HEK293 (cell line): ENCODE results near the gene MIR17HG.

Experiments
- GLI4 ChIP-seq: fragments of 450-650 bp; formaldehyde crosslinking; IDR thresholded peaks from 2 replicates; pipeline ENCODE4 v1.5.1; 2016; ENCODE audit warnings: missing biosample characterization, missing genetic modification characterization
- KLF16 ChIP-seq: fragments of 450-650 bp; formaldehyde crosslinking; IDR thresholded peaks from 2 replicates; pipeline ENCODE4 v1.5.1; 2017; ENCODE audit warnings: missing biosample characterization, missing genetic modification characterization
- PRDM1 ChIP-seq: fragments of 450-650 bp; formaldehyde crosslinking; IDR thresholded peaks from 2 replicates; pipeline ENCODE4; 2016; ENCODE audit warnings: missing biosample characterization, missing genetic modification characterization
- SCRT2 ChIP-seq: fragments of 450-650 bp; formaldehyde crosslinking; IDR thresholded peaks from 2 replicates; pipeline ENCODE4 v1.5.1; 2016; ENCODE audit warnings: missing biosample characterization, missing genetic modification characterization
- SP7 ChIP-seq: fragments of 450-650 bp; formaldehyde crosslinking; IDR thresholded peaks from 2 replicates; pipeline ENCODE4 v1.5.1; 2016; ENCODE audit warnings: missing biosample characterization, missing genetic modification characterization
- ZBTB1 ChIP-seq: fragments of 450-650 bp; formaldehyde crosslinking; IDR thresholded peaks from 2 replicates; pipeline ENCODE4 v1.5.1; 2016; ENCODE audit warnings: missing biosample characterization, missing genetic modification characterization
- ZBTB21 ChIP-seq: fragments of 450-650 bp; formaldehyde crosslinking; IDR thresholded peaks from 2 replicates; pipeline ENCODE4 v1.5.1; 2017; ENCODE audit warnings: missing biosample characterization, missing genetic modification characterization
- ZNF10 ChIP-seq: fragments of 450-650 bp; formaldehyde crosslinking; IDR thresholded peaks from 2 replicates; pipeline ENCODE4 v1.5.1; 2017; ENCODE audit warnings: missing biosample characterization, missing genetic modification characterization
- ZNF121 ChIP-seq: fragments of 450-650 bp; formaldehyde crosslinking; IDR thresholded peaks from 2 replicates; pipeline ENCODE4 v1.5.1; 2016; ENCODE audit warnings: missing biosample characterization, missing genetic modification characterization
- ZNF132 ChIP-seq: fragments of 450-650 bp; formaldehyde crosslinking; IDR thresholded peaks from 2 replicates; pipeline ENCODE4 v1.5.1; 2017; ENCODE audit warnings: missing biosample characterization, missing genetic modification characterization, borderline replicate concordance
- ZNF184 ChIP-seq: fragments of 450-650 bp; IDR thresholded peaks from 2 replicates; pipeline ENCODE4 v1.5.1; 2018; ENCODE audit warnings: missing biosample characterization, mild to moderate bottlenecking, missing genetic modification characterization
- ZNF223 ChIP-seq: fragments of 450-650 bp; formaldehyde crosslinking; IDR thresholded peaks from 2 replicates; pipeline ENCODE4 v1.5.1; 2016; ENCODE audit warnings: missing biosample characterization, missing genetic modification characterization
- ZNF248 ChIP-seq: fragments of 450-650 bp; formaldehyde crosslinking; IDR thresholded peaks from 2 replicates; pipeline ENCODE4 v1.5.1; 2017; ENCODE audit warnings: missing biosample characterization, missing genetic modification characterization
- ZNF341 ChIP-seq: fragments of 450-650 bp; formaldehyde crosslinking; IDR thresholded peaks from 2 replicates; pipeline ENCODE4; 2016; ENCODE audit warnings: low read depth, missing biosample characterization, missing genetic modification characterization
- ZNF37A ChIP-seq: fragments of 450-650 bp; IDR thresholded peaks from 2 replicates; pipeline ENCODE4 v1.5.1; 2018; ENCODE audit warnings: missing biosample characterization, missing genetic modification characterization
- ZNF423 ChIP-seq: fragments of 450-650 bp; formaldehyde crosslinking; IDR thresholded peaks from 2 replicates; pipeline ENCODE4 v1.5.1; 2016; ENCODE audit warnings: missing biosample characterization, missing genetic modification characterization
- ZNF548 ChIP-seq: fragments of 450-650 bp; formaldehyde crosslinking; IDR thresholded peaks from 2 replicates; pipeline ENCODE4 v1.5.1; 2016; ENCODE audit warnings: missing biosample characterization, missing genetic modification characterization
- ZNF558 ChIP-seq: fragments of 450-650 bp; formaldehyde crosslinking; IDR thresholded peaks from 2 replicates; pipeline ENCODE4 v1.5.1; 2016; ENCODE audit warnings: missing biosample characterization, missing genetic modification characterization
- ZNF658 ChIP-seq: fragments of 450-650 bp; formaldehyde crosslinking; IDR thresholded peaks from 2 replicates; pipeline ENCODE4; 2016; ENCODE audit warnings: missing biosample characterization, missing genetic modification characterization
- ZNF670 ChIP-seq: fragments of 450-650 bp; formaldehyde crosslinking; IDR thresholded peaks from 2 replicates; pipeline ENCODE4 v1.5.1; 2016; ENCODE audit warnings: missing biosample characterization, missing genetic modification characterization, low read depth
- ZNF776 ChIP-seq: fragments of 450-650 bp; formaldehyde crosslinking; IDR thresholded peaks from 2 replicates; pipeline ENCODE4 v1.5.0; 2017; ENCODE audit warnings: missing biosample characterization, missing genetic modification characterization, borderline replicate concordance
- ZSCAN16 ChIP-seq: fragments of 450-650 bp; formaldehyde crosslinking; IDR thresholded peaks from 2 replicates; pipeline ENCODE4 v1.5.1; 2016; ENCODE audit warnings: missing biosample characterization, missing genetic modification characterization
- ZSCAN4 ChIP-seq: fragments of 450-650 bp; formaldehyde crosslinking; IDR thresholded peaks from 2 replicates; pipeline ENCODE4 v1.5.1; 2017; ENCODE audit warnings: missing biosample characterization, missing genetic modification characterization
- TF ChIP-seq, protein P1 (sequence below): fragments of 450-650 bp; formaldehyde crosslinking; IDR thresholded peaks from 2 replicates; pipeline ENCODE4 v1.5.1; 2016; ENCODE audit warnings: missing biosample characterization, missing genetic modification characterization
- TF ChIP-seq, protein P2 (sequence below): fragments of 450-650 bp; formaldehyde crosslinking; IDR thresholded peaks from 2 replicates; pipeline ENCODE4 v1.5.1; 2016; ENCODE audit warnings: missing biosample characterization, missing genetic modification characterization
- TF ChIP-seq, protein P3 (sequence below): IDR thresholded peaks from 2 replicates; pipeline ENCODE4 v1.6.1; 2011; ENCODE audit warnings: mild to moderate bottlenecking, low read depth, low read length, borderline replicate concordance
- TF ChIP-seq, protein P4 (sequence below): fragments of 450-650 bp; formaldehyde crosslinking; IDR thresholded peaks from 2 replicates; pipeline ENCODE4 v1.5.1; 2016; ENCODE audit warnings: missing biosample characterization, missing genetic modification characterization
- TF ChIP-seq, protein P5 (sequence below): fragments of 450-650 bp; IDR thresholded peaks from 2 replicates; pipeline ENCODE4 v1.5.1; 2018; ENCODE audit warnings: missing biosample characterization, mild to moderate bottlenecking, missing genetic modification characterization
- TF ChIP-seq, protein P6 (sequence below): fragments of 450-650 bp; formaldehyde crosslinking; IDR thresholded peaks from 2 replicates; pipeline ENCODE4 v1.5.1; 2016; ENCODE audit warnings: missing biosample characterization, missing genetic modification characterization

Gene MIR17HG

GRCh38 chr13:91348906-91349435 lies 1.5 kb downstream of the MIR17HG start (continued):
- TF ChIP-seq, protein P1, sequence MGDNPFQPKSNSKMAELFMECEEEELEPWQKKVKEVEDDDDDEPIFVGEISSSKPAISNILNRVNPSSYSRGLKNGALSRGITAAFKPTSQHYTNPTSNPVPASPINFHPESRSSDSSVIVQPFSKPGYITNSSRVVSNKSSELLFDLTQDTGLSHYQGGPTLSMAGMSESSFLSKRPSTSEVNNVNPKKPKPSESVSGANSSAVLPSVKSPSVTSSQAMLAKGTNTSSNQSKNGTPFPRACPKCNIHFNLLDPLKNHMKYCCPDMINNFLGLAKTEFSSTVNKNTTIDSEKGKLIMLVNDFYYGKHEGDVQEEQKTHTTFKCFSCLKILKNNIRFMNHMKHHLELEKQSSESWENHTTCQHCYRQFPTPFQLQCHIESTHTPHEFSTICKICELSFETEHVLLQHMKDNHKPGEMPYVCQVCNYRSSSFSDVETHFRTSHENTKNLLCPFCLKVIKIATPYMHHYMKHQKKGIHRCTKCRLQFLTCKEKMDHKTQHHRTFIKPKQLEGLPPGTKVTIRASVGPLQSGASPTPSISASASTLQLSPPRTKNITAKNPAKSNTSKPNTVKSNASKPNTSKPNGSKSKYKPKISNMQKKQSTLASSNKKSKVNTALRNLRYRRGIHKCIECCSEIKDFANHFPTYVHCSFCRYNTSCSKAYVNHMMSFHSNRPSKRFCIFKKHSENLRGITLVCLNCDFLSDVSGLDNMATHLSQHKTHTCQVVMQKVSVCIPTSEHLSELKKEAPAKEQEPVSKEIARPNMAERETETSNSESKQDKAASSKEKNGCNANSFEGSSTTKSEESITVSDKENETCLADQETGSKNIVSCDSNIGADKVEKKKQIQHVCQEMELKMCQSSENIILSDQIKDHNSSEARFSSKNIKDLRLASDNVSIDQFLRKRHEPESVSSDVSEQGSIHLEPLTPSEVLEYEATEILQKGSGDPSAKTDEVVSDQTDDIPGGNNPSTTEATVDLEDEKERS (tag by site-specific recombination), result no peak
- no peak for TF ChIP-seq GLI4 (tag by site-specific recombination)
- TF ChIP-seq, protein P2, sequence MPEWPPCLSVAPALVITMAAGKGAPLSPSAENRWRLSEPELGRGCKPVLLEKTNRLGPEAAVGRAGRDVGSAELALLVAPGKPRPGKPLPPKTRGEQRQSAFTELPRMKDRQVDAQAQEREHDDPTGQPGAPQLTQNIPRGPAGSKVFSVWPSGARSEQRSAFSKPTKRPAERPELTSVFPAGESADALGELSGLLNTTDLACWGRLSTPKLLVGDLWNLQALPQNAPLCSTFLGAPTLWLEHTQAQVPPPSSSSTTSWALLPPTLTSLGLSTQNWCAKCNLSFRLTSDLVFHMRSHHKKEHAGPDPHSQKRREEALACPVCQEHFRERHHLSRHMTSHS (tag by site-specific recombination), result no peak
- TF ChIP-seq, protein P3, sequence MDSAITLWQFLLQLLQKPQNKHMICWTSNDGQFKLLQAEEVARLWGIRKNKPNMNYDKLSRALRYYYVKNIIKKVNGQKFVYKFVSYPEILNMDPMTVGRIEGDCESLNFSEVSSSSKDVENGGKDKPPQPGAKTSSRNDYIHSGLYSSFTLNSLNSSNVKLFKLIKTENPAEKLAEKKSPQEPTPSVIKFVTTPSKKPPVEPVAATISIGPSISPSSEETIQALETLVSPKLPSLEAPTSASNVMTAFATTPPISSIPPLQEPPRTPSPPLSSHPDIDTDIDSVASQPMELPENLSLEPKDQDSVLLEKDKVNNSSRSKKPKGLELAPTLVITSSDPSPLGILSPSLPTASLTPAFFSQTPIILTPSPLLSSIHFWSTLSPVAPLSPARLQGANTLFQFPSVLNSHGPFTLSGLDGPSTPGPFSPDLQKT, result no peak
- TF ChIP-seq ZNF548 (tag by site-specific recombination), result no peak
- TF ChIP-seq, protein P4, sequence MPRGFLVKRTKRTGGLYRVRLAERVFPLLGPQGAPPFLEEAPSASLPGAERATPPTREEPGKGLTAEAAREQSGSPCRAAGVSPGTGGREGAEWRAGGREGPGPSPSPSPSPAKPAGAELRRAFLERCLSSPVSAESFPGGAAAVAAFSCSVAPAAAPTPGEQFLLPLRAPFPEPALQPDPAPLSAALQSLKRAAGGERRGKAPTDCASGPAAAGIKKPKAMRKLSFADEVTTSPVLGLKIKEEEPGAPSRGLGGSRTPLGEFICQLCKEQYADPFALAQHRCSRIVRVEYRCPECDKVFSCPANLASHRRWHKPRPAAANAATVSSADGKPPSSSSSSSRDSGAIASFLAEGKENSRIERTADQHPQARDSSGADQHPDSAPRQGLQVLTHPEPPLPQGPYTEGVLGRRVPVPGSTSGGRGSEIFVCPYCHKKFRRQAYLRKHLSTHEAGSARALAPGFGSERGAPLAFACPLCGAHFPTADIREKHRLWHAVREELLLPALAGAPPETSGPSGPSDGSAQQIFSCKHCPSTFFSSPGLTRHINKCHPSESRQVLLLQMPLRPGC (tag by site-specific recombination), result no peak
- TF ChIP-seq ZNF670 (tag by site-specific recombination), result no peak
- TF ChIP-seq ZBTB1 (tag by site-specific recombination), result no peak
- peak; percentile 36; the same call in 1 of the 2 replicates for TF ChIP-seq ZNF341 (tag by site-specific recombination)
- no peak for TF ChIP-seq ZNF423 (tag by site-specific recombination)
- TF ChIP-seq, protein P5, sequence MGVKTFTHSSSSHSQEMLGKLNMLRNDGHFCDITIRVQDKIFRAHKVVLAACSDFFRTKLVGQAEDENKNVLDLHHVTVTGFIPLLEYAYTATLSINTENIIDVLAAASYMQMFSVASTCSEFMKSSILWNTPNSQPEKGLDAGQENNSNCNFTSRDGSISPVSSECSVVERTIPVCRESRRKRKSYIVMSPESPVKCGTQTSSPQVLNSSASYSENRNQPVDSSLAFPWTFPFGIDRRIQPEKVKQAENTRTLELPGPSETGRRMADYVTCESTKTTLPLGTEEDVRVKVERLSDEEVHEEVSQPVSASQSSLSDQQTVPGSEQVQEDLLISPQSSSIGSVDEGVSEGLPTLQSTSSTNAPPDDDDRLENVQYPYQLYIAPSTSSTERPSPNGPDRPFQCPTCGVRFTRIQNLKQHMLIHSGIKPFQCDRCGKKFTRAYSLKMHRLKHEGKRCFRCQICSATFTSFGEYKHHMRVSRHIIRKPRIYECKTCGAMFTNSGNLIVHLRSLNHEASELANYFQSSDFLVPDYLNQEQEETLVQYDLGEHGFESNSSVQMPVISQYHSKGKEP (tag by site-specific recombination), result no peak
- TF ChIP-seq ZNF132, result no peak
- TF ChIP-seq, protein P6, sequence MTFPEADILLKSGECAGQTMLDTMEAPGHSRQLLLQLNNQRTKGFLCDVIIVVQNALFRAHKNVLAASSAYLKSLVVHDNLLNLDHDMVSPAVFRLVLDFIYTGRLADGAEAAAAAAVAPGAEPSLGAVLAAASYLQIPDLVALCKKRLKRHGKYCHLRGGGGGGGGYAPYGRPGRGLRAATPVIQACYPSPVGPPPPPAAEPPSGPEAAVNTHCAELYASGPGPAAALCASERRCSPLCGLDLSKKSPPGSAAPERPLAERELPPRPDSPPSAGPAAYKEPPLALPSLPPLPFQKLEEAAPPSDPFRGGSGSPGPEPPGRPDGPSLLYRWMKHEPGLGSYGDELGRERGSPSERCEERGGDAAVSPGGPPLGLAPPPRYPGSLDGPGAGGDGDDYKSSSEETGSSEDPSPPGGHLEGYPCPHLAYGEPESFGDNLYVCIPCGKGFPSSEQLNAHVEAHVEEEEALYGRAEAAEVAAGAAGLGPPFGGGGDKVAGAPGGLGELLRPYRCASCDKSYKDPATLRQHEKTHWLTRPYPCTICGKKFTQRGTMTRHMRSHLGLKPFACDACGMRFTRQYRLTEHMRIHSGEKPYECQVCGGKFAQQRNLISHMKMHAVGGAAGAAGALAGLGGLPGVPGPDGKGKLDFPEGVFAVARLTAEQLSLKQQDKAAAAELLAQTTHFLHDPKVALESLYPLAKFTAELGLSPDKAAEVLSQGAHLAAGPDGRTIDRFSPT (tag by site-specific recombination), result no peak
- no peak for TF ChIP-seq ZNF184 (tag by site-specific recombination)
- TF ChIP-seq ZNF658 (tag by site-specific recombination), result no peak
- TF ChIP-seq ZNF223 (tag by site-specific recombination), result no peak
- TF ChIP-seq ZNF37A (tag by site-specific recombination), result no peak
- TF ChIP-seq ZNF776 (tag by site-specific recombination), result no peak
- TF ChIP-seq SCRT2 (tag by site-specific recombination), result no peak
- no peak for TF ChIP-seq ZNF10 (tag by site-specific recombination)
- 0 out of 2 replicates have a peak, but pooled peaks have one; percentile 55 for TF ChIP-seq SP7 (tag by site-specific recombination)
- no peak for TF ChIP-seq KLF16 (tag by site-specific recombination)
- no peak for TF ChIP-seq ZNF121 (tag by site-specific recombination)
- no peak for TF ChIP-seq ZNF558
- TF ChIP-seq ZSCAN4 (tag by site-specific recombination), result no peak
- no peak for TF ChIP-seq ZBTB21
- TF ChIP-seq PRDM1 (tag by site-specific recombination), result no peak
- no peak for TF ChIP-seq ZNF248 (tag by site-specific recombination)
- no peak for TF ChIP-seq ZSCAN16 (tag by site-specific recombination)
